H1 (cell line): ENCODE measurements around the gene TNIP3.

Experiments
- CREB1 ChIP-seq: IDR thresholded peaks from 2 replicates; pipeline ENCODE4 v1.6.1; 2012; ENCODE audit warnings: inconsistent platforms
- EP300 ChIP-seq, 2 experiments: IDR thresholded peaks; 1 replicate in 1 of 2; 2 replicates in 1 of 2; pipeline ENCODE4 v1.6.1; 2011 to 2012; ENCODE audit warnings: low read depth in 2 of 2, low read length in 2 of 2, mild to moderate bottlenecking in 2 of 2, borderline replicate concordance in 1 of 2, inconsistent platforms in 1 of 2, moderate library complexity in 1 of 2
- EZH2 ChIP-seq: fragments of 200-600 bp; sonication (generic); IDR thresholded peaks from 2 replicates; pipeline ENCODE4 v1.7.1; 2012; ENCODE audit warnings: low read depth, mild to moderate bottlenecking, moderate library complexity, low read length, inconsistent platforms; ENCODE audit not compliant: severe bottlenecking
- HDAC6 ChIP-seq: IDR thresholded peaks from one replicate; pipeline ENCODE4 v1.7.1; 2012; ENCODE audit warnings: low read depth, mild to moderate bottlenecking, inconsistent platforms, low read length, moderate library complexity
- POLR2A ChIP-seq, 2 experiments: IDR thresholded peaks; 1 replicate in 1 of 2; 2 replicates in 1 of 2; pipeline ENCODE4 v1.6.1; 2011; ENCODE audit warnings: low read depth in 2 of 2, low read length in 2 of 2, mild to moderate bottlenecking in 2 of 2; ENCODE audit errors: control extremely low read depth in 1 of 2
- RNF2 ChIP-seq: fragments of 200-900, 300-1000 bp; sonication (generic); IDR thresholded peaks from 2 replicates; pipeline ENCODE4 v1.7.1; 2016; ENCODE audit warnings: borderline replicate concordance, low read depth, mild to moderate bottlenecking, antibody characterized with exemption, low read length; ENCODE audit not compliant: poor library complexity, severe bottlenecking; ENCODE audit errors: missing control alignments
- SP2 ChIP-seq: IDR thresholded peaks from 2 replicates; pipeline ENCODE4 v1.6.1; 2012; ENCODE audit warnings: mild to moderate bottlenecking, low read length, inconsistent platforms
- YY1 ChIP-seq: IDR thresholded peaks from 2 replicates; pipeline ENCODE4 v1.6.1; 2011; ENCODE audit warnings: low read depth, mild to moderate bottlenecking, low read length
- TF ChIP-seq, protein P1 (sequence below), 3 experiments: IDR thresholded peaks; 1 replicate in 2 of 3; 2 replicates in 1 of 3; pipeline versions ENCODE4 v1.5.1 to v1.6.1; 2011; ENCODE audit warnings: low read length in 3 of 3, mild to moderate bottlenecking in 3 of 3, inconsistent platforms in 2 of 3, low read depth in 1 of 3, moderate library complexity in 1 of 3; ENCODE audit not compliant: insufficient read depth in 1 of 3; ENCODE audit errors: control extremely low read depth in 1 of 3

DNA sequence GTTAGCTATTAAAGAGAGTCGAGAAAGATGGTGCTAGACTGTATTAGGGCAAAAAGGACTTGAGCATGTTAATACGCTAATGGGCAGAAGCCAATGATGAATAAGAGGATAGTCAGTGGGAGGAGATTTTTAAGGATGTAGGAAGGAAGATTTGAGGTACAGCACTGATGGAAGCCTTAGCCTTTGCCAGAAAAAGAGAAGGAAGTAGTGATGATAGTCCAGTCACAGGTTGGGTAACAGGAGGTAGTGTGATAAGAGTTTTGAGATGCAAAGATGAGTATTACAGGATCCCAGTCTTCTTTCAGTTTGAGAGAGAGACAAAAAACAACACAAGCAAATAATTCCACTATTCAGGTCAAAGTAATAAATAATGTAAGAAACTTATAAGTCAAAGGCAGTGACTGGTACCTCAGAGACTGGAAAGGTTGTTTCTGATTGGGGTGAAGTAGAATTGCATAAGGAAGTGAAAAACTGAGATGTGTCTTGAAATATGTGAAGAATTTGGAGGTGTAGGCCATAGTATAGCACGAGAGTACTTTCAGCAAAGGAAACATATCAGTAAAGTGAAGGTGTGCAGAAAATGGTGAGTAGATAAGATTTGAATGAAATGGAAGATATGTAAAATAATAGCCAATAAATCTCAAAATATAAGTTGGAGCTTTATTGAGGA lies 69.7 kb downstream of the TNIP3 start:
- TF ChIP-seq, protein P1, sequence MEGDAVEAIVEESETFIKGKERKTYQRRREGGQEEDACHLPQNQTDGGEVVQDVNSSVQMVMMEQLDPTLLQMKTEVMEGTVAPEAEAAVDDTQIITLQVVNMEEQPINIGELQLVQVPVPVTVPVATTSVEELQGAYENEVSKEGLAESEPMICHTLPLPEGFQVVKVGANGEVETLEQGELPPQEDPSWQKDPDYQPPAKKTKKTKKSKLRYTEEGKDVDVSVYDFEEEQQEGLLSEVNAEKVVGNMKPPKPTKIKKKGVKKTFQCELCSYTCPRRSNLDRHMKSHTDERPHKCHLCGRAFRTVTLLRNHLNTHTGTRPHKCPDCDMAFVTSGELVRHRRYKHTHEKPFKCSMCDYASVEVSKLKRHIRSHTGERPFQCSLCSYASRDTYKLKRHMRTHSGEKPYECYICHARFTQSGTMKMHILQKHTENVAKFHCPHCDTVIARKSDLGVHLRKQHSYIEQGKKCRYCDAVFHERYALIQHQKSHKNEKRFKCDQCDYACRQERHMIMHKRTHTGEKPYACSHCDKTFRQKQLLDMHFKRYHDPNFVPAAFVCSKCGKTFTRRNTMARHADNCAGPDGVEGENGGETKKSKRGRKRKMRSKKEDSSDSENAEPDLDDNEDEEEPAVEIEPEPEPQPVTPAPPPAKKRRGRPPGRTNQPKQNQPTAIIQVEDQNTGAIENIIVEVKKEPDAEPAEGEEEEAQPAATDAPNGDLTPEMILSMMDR (IDR thresholded peaks at IDR 0.05; ENCODE audit: control extremely low read depth in 1 of 3, insufficient read depth in 1 of 3, low read depth in 1 of 3, low read length in 3 of 3), result no peak
- no peak for TF ChIP-seq YY1
- TF ChIP-seq CREB1, result no peak
- TF ChIP-seq SP2, result no peak
- no peak for TF ChIP-seq POLR2A (IDR thresholded peaks at IDR 0.05; ENCODE audit: control extremely low read depth in 1 of 2, low read depth in 2 of 2, low read length in 2 of 2)
- no peak for TF ChIP-seq EP300 (IDR thresholded peaks at IDR 0.05; ENCODE audit: borderline replicate concordance in 1 of 2, low read depth in 2 of 2, low read length in 2 of 2)
- TF ChIP-seq RNF2, result no peak
- no peak for TF ChIP-seq HDAC6
- TF ChIP-seq EZH2, result no peak
